Peyer's patch (tissue), 4 donors: ENCODE measurements around the gene TOP3B. TPM values are rescaled to one million over a fixed set of nuclear protein-coding genes. Genes with fewer than 3 reads are reported as not detected.

Experiments used
- DNase-seq, 3 donors: peaks; one replicate each; pipeline ENCODE4 v3.0.0-alpha.2; 2017 to 2019
- H3K27ac ChIP-seq, 4 donors: fragments of 200-600 bp; sonication (generic); one replicate each; pipeline ENCODE4 v1.5.1; 2016 to 2019
- H3K27me3 ChIP-seq, 2 donors: fragments of 200-600 bp; sonication (generic); one replicate each; pipeline ENCODE4 v1.5.1; 2019
- H3K36me3 ChIP-seq, 3 donors: fragments of 200-600 bp; sonication (generic); one replicate each; pipeline ENCODE4 v1.5.1; 2016 to 2019
- H3K4me1 ChIP-seq, 4 donors: fragments of 200-600 bp; sonication (generic); one replicate each; pipeline ENCODE4 v1.5.1; 2016 to 2019
- H3K4me3 ChIP-seq, 4 donors: fragments of 200-600 bp; sonication (generic); 1 replicate in 3 of 4; 2 replicates in 1 of 4; pipeline ENCODE4 v1.5.1; 2016 to 2019; ENCODE audit warnings: mild to moderate bottlenecking in 1 of 4
- H3K9me3 ChIP-seq, 4 donors: fragments of 200-600 bp; sonication (generic); one replicate each; pipeline ENCODE4 v1.5.1; 2016 to 2019; ENCODE audit warnings: mild to moderate bottlenecking in 1 of 4
- POLR2A ChIP-seq, 2 donors: fragments of 450-650 bp; IDR thresholded peaks; one replicate each; pipeline ENCODE4 v1.5.1; 2017; ENCODE audit warnings: antibody characterized with exemption in 2 of 2, mild to moderate bottlenecking in 2 of 2, moderate library complexity in 2 of 2
- total RNA-seq, 4 donors: library from RNA; depleted of rRNA; stranded (reverse); fragments of >200 nt; gene quantifications; one replicate each; pipeline ENCODE4 v1.1.0, GENCODE V29; 2016
- TF ChIP-seq, protein P1 (sequence below), 6 experiments: fragments of 450-650 bp in 4 of 6; fragments of 200-600 bp in 2 of 6; sonication (generic) in 1 of 6; IDR thresholded peaks; one replicate each; pipeline ENCODE4 v1.5.1; 2017 to 2019; ENCODE audit warnings: antibody characterized with exemption in 6 of 6, mild to moderate bottlenecking in 3 of 6, moderate library complexity in 1 of 6

TOP3B gene
- total RNA-seq, 4 donors from 2014 or later: 53.6 to 91.6 (median 80.2) TPM

DNA sequence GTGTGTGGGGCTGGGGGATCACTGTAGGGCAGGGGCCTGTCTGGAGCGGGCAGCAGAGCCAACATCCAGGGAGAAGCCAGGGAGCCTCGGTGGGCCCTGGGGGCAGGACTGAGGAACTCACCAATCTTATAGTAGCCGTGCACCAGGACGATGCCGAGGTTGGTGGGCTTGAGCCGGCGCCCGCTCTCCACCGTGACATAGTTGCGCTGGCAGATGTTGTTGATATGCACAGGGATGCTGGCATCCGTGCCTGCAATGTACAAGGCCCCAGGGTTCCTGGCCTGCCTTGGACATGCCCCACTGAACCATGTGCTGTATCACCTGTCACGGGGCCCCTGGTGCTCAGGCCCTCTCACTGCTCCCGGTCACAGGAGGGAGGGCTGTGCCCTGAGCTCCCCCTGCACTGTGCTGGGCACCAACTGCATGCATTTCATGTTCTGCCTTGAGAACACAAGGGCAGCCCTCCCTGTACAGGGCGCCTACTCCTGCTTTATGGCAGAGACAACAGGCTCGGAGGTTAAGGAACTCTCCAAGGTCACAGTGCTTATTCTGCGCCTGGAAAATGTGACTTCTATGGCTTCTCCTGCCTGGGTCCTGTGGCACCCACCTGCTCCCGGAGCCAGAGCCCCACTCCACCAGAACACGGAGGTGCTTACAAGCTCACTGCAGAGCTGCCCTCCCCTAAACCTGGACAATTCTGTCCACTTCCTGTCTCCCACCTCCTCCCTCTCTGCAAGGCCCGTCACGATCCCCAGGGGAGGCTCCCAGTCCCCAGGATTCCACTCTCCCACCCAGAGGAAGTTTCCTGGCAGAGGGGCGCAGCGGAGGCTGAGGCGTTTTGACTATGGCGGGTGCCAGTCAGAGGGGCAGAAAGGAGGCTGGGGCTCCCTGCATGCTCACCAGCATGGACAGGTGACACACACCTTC, 22.1 kb downstream of the TOP3B start:
- no peaks in the 10 kb centered on the region for H3K4me1 ChIP-seq
- no peak for DNase-seq
- no peak overlapping the region for H3K4me3 ChIP-seq
- H3K36me3 ChIP-seq: peaks cover 0 to 73% (median 0%) of the 10 kb centered on the region in 3 donors
- H3K9me3 ChIP-seq: no peaks in the 10 kb centered on the region
- H3K27me3 ChIP-seq: no peaks in the 10 kb centered on the region
- H3K27ac ChIP-seq: no peak overlapping the region
- TF ChIP-seq, protein P1, sequence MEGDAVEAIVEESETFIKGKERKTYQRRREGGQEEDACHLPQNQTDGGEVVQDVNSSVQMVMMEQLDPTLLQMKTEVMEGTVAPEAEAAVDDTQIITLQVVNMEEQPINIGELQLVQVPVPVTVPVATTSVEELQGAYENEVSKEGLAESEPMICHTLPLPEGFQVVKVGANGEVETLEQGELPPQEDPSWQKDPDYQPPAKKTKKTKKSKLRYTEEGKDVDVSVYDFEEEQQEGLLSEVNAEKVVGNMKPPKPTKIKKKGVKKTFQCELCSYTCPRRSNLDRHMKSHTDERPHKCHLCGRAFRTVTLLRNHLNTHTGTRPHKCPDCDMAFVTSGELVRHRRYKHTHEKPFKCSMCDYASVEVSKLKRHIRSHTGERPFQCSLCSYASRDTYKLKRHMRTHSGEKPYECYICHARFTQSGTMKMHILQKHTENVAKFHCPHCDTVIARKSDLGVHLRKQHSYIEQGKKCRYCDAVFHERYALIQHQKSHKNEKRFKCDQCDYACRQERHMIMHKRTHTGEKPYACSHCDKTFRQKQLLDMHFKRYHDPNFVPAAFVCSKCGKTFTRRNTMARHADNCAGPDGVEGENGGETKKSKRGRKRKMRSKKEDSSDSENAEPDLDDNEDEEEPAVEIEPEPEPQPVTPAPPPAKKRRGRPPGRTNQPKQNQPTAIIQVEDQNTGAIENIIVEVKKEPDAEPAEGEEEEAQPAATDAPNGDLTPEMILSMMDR (IDR thresholded peaks at IDR 0.05): no peak
- TF ChIP-seq POLR2A (IDR thresholded peaks at IDR 0.05): no peak

DNA sequence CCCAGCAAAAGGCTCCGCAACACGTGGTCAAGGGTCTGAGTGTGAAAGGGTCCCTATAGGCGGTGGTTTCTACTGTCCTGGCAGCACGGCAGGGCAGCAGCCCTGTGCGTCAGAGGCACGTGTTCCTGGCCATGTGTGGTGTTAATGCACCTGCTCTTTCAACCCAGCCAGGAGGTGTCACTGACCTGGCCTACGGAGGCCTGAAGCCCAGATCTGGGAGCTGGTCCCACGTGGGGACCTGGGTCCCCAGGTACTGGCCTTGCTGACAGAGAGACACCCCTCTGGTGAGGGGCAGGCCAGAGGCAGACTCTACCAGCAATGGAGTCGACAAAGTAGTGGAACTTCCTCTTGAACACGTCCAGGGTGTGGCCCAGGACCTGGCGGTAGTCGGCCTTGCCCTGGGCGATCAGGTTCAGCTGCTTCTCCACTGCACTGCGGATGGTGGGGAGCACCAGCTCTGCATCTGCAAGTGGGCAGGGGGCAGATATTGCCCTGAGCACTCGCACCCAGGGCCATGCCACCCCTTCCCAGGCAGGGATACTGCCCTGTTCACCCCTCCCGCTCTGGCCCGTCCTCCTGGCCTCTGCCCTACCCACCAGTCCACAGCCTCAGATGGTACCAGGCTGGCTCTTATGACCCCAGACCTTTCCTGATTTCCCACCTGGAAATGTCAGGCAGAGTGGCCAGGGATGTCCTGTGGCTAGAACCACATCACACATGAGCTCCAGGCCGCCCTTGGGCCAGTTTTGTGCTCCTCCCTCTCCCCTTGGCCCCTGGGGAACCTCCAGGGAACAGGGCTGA, 23.1 kb downstream of the TOP3B start:
- DNase-seq: no peak
- H3K27me3 ChIP-seq: no peaks in the 10 kb centered on the region
- H3K36me3 ChIP-seq: peaks cover 0 to 63% (median 0%) of the 10 kb centered on the region in 3 donors
- TF ChIP-seq POLR2A (IDR thresholded peaks at IDR 0.05): no peak
- TF ChIP-seq, protein P1 (IDR thresholded peaks at IDR 0.05): no peak
- H3K4me3 ChIP-seq: no peak overlapping the region
- no peaks in the 10 kb centered on the region for H3K4me1 ChIP-seq
- H3K27ac ChIP-seq: no peak overlapping the region
- no peaks in the 10 kb centered on the region for H3K9me3 ChIP-seq

DNA sequence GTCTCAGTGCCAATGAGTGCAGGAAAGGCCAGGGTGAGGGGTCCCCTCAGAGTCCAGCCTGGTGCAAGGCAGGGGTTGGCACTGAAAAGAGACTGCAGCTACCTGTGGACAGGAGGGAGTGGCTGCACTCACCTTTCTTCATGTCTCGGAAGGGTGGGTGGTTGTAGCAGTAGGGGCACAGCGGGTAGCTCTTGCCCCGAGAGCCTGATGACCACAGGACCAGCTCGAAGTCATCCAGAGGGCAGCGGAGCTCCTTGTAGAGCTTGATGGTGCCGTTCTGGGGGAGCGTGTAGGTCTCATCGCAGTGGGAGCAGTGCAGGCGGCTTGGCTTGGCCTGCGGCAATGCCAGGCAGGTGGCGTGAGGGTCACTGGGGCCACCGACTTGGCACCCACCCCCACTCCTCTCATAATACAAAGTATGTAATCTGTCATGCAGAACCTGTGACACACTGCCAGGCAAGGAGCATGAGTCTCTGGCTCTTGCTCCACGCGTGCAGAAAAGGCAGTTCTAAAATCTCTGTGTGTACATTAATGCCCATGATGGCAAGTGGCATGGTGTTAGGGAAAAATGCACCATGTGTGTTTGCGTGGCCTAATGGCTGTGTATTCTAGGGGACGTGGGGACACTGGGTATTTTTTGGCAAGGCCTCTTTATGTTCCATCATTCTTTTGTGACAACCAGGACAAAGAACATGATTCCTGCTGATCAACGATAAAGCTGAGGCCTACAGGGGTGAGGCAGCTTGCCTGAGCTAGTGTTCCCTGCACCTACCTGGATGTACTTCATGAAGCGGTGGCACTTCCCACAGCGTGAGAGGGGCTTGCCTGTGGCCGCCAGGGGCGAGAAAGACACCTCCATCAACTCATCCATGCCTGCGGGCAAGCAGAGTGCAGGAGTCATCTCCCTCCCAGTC, 24.0 kb downstream of the TOP3B start:
- Histone ChIP-seq H3K27me3 (no peaks in the 10 kb centered on the region), H3K4me1 (no peaks in the 10 kb centered on the region), H3K36me3 (peaks cover 0 to 54% (median 0%) of the 10 kb centered on the region in 3 donors), H3K4me3 (no peak overlapping the region), H3K9me3 (no peaks in the 10 kb centered on the region), H3K27ac (no peak overlapping the region)
- no peak for TF ChIP-seq POLR2A (IDR thresholded peaks at IDR 0.05)
- DNase-seq: no peak

DNA sequence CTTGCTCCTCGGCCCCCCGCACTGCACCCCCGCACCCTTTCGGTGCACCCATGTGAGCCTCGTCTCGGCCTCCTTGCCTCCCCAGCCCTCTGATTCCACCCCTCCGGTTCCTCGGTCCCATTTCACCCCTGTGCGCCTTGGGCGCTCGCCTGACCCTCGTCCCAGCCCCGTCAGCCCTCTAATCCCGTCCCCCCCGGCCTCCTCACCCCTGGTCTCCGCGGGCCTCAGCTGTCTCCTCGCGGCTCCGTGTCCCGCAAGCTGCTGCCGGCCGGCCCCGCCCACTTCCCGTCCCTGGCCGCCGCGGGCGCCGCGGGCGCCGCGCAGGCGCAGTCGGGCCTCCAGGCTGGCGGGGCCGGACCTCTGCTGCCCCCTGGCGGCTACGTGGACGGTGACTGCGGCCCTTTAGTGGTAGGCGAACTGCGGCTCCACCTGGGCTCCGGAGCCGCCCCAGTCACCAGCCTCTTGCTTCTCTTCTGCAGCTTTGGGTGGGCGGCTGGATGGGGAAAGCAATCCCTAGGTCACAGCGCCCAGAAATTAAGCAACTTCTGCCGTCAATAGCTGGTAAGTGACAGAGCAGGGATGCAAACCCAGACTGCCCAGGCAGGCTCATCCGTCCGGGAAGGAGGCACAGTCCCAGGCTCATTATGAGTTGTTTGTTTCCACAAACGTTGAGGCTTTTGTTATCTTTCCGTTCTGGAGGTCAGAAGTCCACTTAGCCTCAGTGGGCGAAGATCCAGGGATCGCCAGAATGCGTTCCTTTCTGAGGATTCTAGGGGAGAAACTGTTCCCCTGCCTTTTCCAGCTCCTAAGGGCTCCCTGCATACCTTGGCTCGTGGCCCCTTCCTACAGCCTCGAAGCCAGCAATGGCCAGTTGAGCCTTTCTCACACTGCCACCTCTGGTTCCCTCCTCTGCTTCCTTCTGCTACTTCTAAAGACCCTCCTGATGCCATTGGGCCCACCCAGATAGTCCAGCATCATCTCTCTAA, 29.7 kb downstream of the TOP3B start, which contains the start of gene PPM1F:
TSS of gene PPM1F (minus strand) at position 263 of the 986 bp plus-strand sequence. CDS start 6,800 bp downstream, outside the sequence.
- peak within 1 kb of the TSS; percentile 51 to 73 (median 64) for H3K27ac ChIP-seq
- peaks cover 0 to under 1% (median 0%) of the 10 kb centered on the region in 3 donors for H3K36me3 ChIP-seq
- TF ChIP-seq POLR2A (IDR thresholded peaks at IDR 0.05): no peak
- TF ChIP-seq, protein P1 (IDR thresholded peaks at IDR 0.05): peak; percentile 89 to 99 (median 97)
- H3K4me1 ChIP-seq: peaks cover 0 to 9% (median 0%) of the 10 kb centered on the region in 4 donors
- H3K9me3 ChIP-seq: no peaks in the 10 kb centered on the region
- DNase-seq: peak; percentile 85 to 93 (median 92)
- H3K4me3 ChIP-seq: peak within 1 kb of the TSS; percentile 59 to 90 (median 71)
- H3K27me3 ChIP-seq: no peaks in the 10 kb centered on the region

DNA sequence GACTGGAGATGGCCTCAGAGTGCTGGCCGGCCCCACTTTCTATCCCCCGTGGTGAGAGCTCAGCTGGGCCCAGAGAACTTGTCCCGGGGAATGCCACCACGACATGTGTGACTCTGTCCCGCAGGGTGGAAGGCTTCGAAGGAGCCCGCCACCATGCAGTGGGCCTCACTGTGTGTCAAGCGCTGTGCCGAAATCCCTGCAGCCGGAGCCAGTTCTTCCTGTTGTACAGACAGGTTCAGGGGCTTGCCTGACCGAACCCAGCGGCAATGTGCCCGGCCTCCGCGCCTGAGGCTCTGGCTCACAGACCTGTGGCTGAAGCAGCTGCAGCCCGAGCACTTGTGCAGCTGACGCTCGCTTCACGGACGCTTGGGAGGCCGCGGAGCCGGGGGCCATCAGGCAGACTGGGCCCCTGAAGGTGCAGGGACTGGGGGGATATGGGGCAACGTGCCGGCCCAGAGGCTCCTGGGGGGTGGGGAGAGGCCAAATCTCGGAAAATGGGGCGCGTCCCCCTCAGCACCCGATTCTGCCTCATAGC, 30.6 kb downstream of the TOP3B start:
- no peak for TF ChIP-seq POLR2A (IDR thresholded peaks at IDR 0.05)
- TF ChIP-seq, protein P1 (IDR thresholded peaks at IDR 0.05): no peak
- no peaks in the 10 kb centered on the region for H3K27me3 ChIP-seq
- H3K4me1 ChIP-seq: peaks cover 0 to 9% (median 0%) of the 10 kb centered on the region in 4 donors
- H3K9me3 ChIP-seq: no peaks in the 10 kb centered on the region
- peak overlapping the region; percentile 51 to 73 (median 64) for H3K27ac ChIP-seq
- H3K4me3 ChIP-seq: peak overlapping the region; percentile 59 to 90 (median 71)
- H3K36me3 ChIP-seq: no peaks in the 10 kb centered on the region
- peak in 2 of 3 donors; percentile 30 to 62 for DNase-seq
